Prostate gland (tissue), 2 donors: ENCODE results near the gene CNTNAP2.

Experiments
- POLR2A ChIP-seq: fragments of 450-650 bp; IDR thresholded peaks from one replicate; pipeline ENCODE4 v1.6.1; 2016; ENCODE audit warnings: antibody characterized with exemption, mild to moderate bottlenecking
- POLR2AphosphoS5 ChIP-seq: sonication (generic); formaldehyde crosslinking; IDR thresholded peaks from one replicate; pipeline ENCODE4 v1.6.1; 2017; ENCODE audit warnings: antibody characterized with exemption
- TF ChIP-seq, protein P1 (sequence below), 4 experiments: fragments of 200-600 bp in 2 of 4; fragments of 450-650 bp in 2 of 4; sonication (generic) in 2 of 4; IDR thresholded peaks; 1 replicate in 3 of 4; 2 replicates in 1 of 4; pipeline ENCODE4 v1.5.1; 2016 to 2019; ENCODE audit warnings: antibody characterized with exemption in 4 of 4, mild to moderate bottlenecking in 2 of 4, moderate library complexity in 2 of 4

DNA sequence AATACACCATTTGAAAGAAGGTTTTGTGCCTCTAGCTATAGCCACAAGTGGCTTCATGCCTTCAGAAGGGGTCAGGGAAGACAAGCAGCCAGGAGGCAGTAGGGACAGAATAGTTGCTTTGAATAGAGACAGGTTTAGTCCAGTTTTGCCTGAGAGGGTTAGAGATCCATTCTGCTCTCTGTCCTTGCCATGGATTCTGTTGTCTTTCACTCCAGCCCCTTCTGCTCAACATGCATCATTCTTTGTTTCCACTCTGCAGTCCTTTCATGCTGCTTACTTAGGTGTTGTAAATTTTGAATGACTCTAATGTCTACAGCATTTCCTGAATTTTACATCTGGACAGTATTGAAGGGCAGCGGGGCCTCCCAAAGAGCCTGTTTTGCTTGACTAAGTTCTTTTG is 60.3 kb downstream of the CNTNAP2 start:
- TF ChIP-seq, protein P1, sequence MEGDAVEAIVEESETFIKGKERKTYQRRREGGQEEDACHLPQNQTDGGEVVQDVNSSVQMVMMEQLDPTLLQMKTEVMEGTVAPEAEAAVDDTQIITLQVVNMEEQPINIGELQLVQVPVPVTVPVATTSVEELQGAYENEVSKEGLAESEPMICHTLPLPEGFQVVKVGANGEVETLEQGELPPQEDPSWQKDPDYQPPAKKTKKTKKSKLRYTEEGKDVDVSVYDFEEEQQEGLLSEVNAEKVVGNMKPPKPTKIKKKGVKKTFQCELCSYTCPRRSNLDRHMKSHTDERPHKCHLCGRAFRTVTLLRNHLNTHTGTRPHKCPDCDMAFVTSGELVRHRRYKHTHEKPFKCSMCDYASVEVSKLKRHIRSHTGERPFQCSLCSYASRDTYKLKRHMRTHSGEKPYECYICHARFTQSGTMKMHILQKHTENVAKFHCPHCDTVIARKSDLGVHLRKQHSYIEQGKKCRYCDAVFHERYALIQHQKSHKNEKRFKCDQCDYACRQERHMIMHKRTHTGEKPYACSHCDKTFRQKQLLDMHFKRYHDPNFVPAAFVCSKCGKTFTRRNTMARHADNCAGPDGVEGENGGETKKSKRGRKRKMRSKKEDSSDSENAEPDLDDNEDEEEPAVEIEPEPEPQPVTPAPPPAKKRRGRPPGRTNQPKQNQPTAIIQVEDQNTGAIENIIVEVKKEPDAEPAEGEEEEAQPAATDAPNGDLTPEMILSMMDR (IDR thresholded peaks at IDR 0.05): no peak
- TF ChIP-seq POLR2A (no peak), POLR2AphosphoS5 (no peak)
